ENCODE results near the gene CRTAC1.
"Not testable (repeated sequence)": the region's sequence is repeated elsewhere in the genome, so short reads cannot be mapped to it uniquely, and the experiment has no call there.

CRTAC1 gene

GRCh38 chr10:97852840-97853405, 177.5 kb downstream of the CRTAC1 start:
- Mint-ChIP-seq H3K4me3 (no peak overlapping the region), H3K9me3 (ENCODE audit: low read depth) (no peaks in the 10 kb centered on the region), H3K36me3 (peaks cover 9% of the 10 kb centered on the region), H3K27ac (no peak overlapping the region), H3K4me1 (ENCODE audit: low read depth) (peaks cover 58% of the 10 kb centered on the region), H3K27me3 (no peaks in the 10 kb centered on the region)

- H3K9me3 Mint-ChIP-seq (ENCODE audit: low read depth) = no peaks in the 10 kb centered on the region
- H3K27me3 Mint-ChIP-seq = no peaks in the 10 kb centered on the region
- peaks cover 53% of the 10 kb centered on the region for H3K4me1 Mint-ChIP-seq (ENCODE audit: low read depth)
- peak overlapping the region; percentile 82 for H3K4me3 Mint-ChIP-seq
- no peak overlapping the region for H3K27ac Mint-ChIP-seq
- peaks cover 8% of the 10 kb centered on the region for H3K36me3 Mint-ChIP-seq
Measured at GRCh38 chr10:97852277-97852676, 178.1 kb downstream of the CRTAC1 start.

- Mint-ChIP-seq H3K4me3 (peak overlapping the region; percentile 82), H3K36me3 (peaks cover 2% of the 10 kb centered on the region)
Measured at GRCh38 chr10:97851341-97852001, 178.9 kb downstream of the CRTAC1 start.

GRCh38 chr10:97850446-97850845, 180.0 kb downstream of the CRTAC1 start:
- H3K4me1 Mint-ChIP-seq (ENCODE audit: low read depth) = peaks cover 45% of the 10 kb centered on the region
- no peaks in the 10 kb centered on the region for H3K27me3 Mint-ChIP-seq
- H3K9me3 Mint-ChIP-seq (ENCODE audit: low read depth) = no peaks in the 10 kb centered on the region
- H3K27ac Mint-ChIP-seq = peak overlapping the region; percentile 41
- H3K4me3 Mint-ChIP-seq = peak overlapping the region; percentile 82
- H3K36me3 Mint-ChIP-seq = no peaks in the 10 kb centered on the region

More at GRCh38 chr10:97851341-97852001, 178.9 kb downstream of the CRTAC1 start:
- Mint-ChIP-seq H3K4me1 (ENCODE audit: low read depth) (peaks cover 48% of the 10 kb centered on the region), H3K9me3 (ENCODE audit: low read depth) (no peaks in the 10 kb centered on the region), H3K27ac (no peak overlapping the region), H3K27me3 (no peaks in the 10 kb centered on the region)

GRCh38 chr10:97849687-97850402, 180.6 kb downstream of the CRTAC1 start, which contains the start of gene GOLGA7B:
Gene GOLGA7B, plus strand, starts transcription at chr10:97849843. Its CDS starts 461 bp downstream, at chr10:97850304.
- peak within 1 kb of the TSS; percentile 91 for H3K4me3 Mint-ChIP-seq
- peak within 1 kb of the TSS; percentile 41 for H3K27ac Mint-ChIP-seq
- H3K36me3 Mint-ChIP-seq = no peaks in the 10 kb centered on the region
- no peaks in the 10 kb centered on the region for H3K27me3 Mint-ChIP-seq
- H3K4me1 Mint-ChIP-seq (ENCODE audit: low read depth) = peaks cover 40% of the 10 kb centered on the region
- no peaks in the 10 kb centered on the region for H3K9me3 Mint-ChIP-seq (ENCODE audit: low read depth)

- Mint-ChIP-seq H3K4me3 (peak overlapping the region; percentile 91), H3K9me3 (ENCODE audit: low read depth) (no peaks in the 10 kb centered on the region), H3K27ac (no peak overlapping the region), H3K27me3 (no peaks in the 10 kb centered on the region), H3K36me3 (no peaks in the 10 kb centered on the region), H3K4me1 (ENCODE audit: low read depth) (peaks cover 38% of the 10 kb centered on the region)
Measured at GRCh38 chr10:97849103-97849686, 181.2 kb downstream of the CRTAC1 start.

GRCh38 chr10:97844678-97845077, 185.7 kb downstream of the CRTAC1 start:
- Mint-ChIP-seq H3K27ac (no peak overlapping the region), H3K4me3 (no peak overlapping the region), H3K4me1 (ENCODE audit: low read depth) (peaks cover 29% of the 10 kb centered on the region), H3K36me3 (peaks cover 3% of the 10 kb centered on the region), H3K9me3 (ENCODE audit: low read depth) (no peaks in the 10 kb centered on the region), H3K27me3 (no peaks in the 10 kb centered on the region)

GRCh38 chr10:97843972-97844371, 186.4 kb downstream of the CRTAC1 start:
- not testable (repeated sequence) for H3K9me3 Mint-ChIP-seq (ENCODE audit: low read depth); H3K27me3 Mint-ChIP-seq; H3K36me3 Mint-ChIP-seq; H3K4me3 Mint-ChIP-seq; H3K27ac Mint-ChIP-seq
- peaks cover 28% of the 10 kb centered on the region for H3K4me1 Mint-ChIP-seq (ENCODE audit: low read depth)

GRCh38 chr10:97843281-97843671, 187.1 kb downstream of the CRTAC1 start:
- Mint-ChIP-seq H3K27me3 (no peaks in the 10 kb centered on the region), H3K4me1 (ENCODE audit: low read depth) (peaks cover 24% of the 10 kb centered on the region), H3K36me3 (peaks cover 3% of the 10 kb centered on the region), H3K4me3 (no peak overlapping the region), H3K9me3 (ENCODE audit: low read depth) (no peaks in the 10 kb centered on the region), H3K27ac (no peak overlapping the region)

GRCh38 chr10:97842656-97843280, 187.7 kb downstream of the CRTAC1 start:
- Mint-ChIP-seq H3K4me3 (no peak overlapping the region), H3K4me1 (ENCODE audit: low read depth) (peaks cover 22% of the 10 kb centered on the region), H3K27me3 (no peaks in the 10 kb centered on the region), H3K27ac (no peak overlapping the region), H3K36me3 (peaks cover 3% of the 10 kb centered on the region), H3K9me3 (ENCODE audit: low read depth) (no peaks in the 10 kb centered on the region)

GRCh38 chr10:97842114-97842513, 188.3 kb downstream of the CRTAC1 start:
- not testable (repeated sequence) for H3K9me3 Mint-ChIP-seq (ENCODE audit: low read depth); H3K36me3 Mint-ChIP-seq; H3K27ac Mint-ChIP-seq; H3K27me3 Mint-ChIP-seq; H3K4me3 Mint-ChIP-seq
- peaks cover 22% of the 10 kb centered on the region for H3K4me1 Mint-ChIP-seq (ENCODE audit: low read depth)

- H3K36me3 Mint-ChIP-seq; H3K27ac Mint-ChIP-seq; H3K9me3 Mint-ChIP-seq (ENCODE audit: low read depth); H3K27me3 Mint-ChIP-seq; H3K4me3 Mint-ChIP-seq: not testable (repeated sequence)
- peaks cover 22% of the 10 kb centered on the region for H3K4me1 Mint-ChIP-seq (ENCODE audit: low read depth)
Measured at GRCh38 chr10:97841166-97841565, 189.3 kb downstream of the CRTAC1 start.

- peaks cover 12% of the 10 kb centered on the region for H3K36me3 Mint-ChIP-seq
- H3K27me3 Mint-ChIP-seq = no peaks in the 10 kb centered on the region
Measured at GRCh38 chr10:97838091-97838490, 192.3 kb downstream of the CRTAC1 start.

GRCh38 chr10:97836446-97836845, 194.0 kb downstream of the CRTAC1 start:
- H3K4me1 Mint-ChIP-seq (ENCODE audit: low read depth) = peaks cover 13% of the 10 kb centered on the region
- H3K4me3 Mint-ChIP-seq = no peak overlapping the region
- peaks cover 12% of the 10 kb centered on the region for H3K36me3 Mint-ChIP-seq
- H3K27me3 Mint-ChIP-seq = no peaks in the 10 kb centered on the region
- H3K9me3 Mint-ChIP-seq (ENCODE audit: low read depth) = no peaks in the 10 kb centered on the region
- no peak overlapping the region for H3K27ac Mint-ChIP-seq

More at GRCh38 chr10:97838091-97838490, 192.3 kb downstream of the CRTAC1 start:
- peaks cover 18% of the 10 kb centered on the region for H3K4me1 Mint-ChIP-seq (ENCODE audit: low read depth)
- no peaks in the 10 kb centered on the region for H3K9me3 Mint-ChIP-seq (ENCODE audit: low read depth)
- H3K27ac Mint-ChIP-seq = no peak overlapping the region
- no peak overlapping the region for H3K4me3 Mint-ChIP-seq

GRCh38 chr10:97831259-97831658, 199.2 kb downstream of the CRTAC1 start:
- Mint-ChIP-seq H3K4me3 (no peak overlapping the region), H3K36me3 (peaks cover 8% of the 10 kb centered on the region), H3K9me3 (ENCODE audit: low read depth) (no peaks in the 10 kb centered on the region), H3K4me1 (ENCODE audit: low read depth) (peaks cover 24% of the 10 kb centered on the region), H3K27ac (no peak overlapping the region), H3K27me3 (no peaks in the 10 kb centered on the region)
